IMR-90 (cell line): ENCODE measurements around the gene TEAD1. TPM values are rescaled to one million over a fixed set of nuclear protein-coding genes. Genes with fewer than 3 reads are reported as not detected.
A peak's percentile ranks its signal among the peaks of the same experiment; 100 is the strongest.

Source experiments
- ATAC-seq: fragments of 200-7000 bp; cut with Tn5 transposase; 2 replicates; pipeline ENCODE4 v1.9.1; 2020; ENCODE audit warnings: low read depth, mild to moderate bottlenecking, moderate library complexity
- BruUV-seq: library from RNA; stranded (reverse); fragments of 400-500 nt; replicated peaks from 2 replicates; lab custom pipeline; 2021; lab: Mats Ljungman, UMichigan
- CTCF ChIA-PET: fragments of 300-600 bp; formaldehyde crosslinking; extraction: SDS; loops from one replicate; lab custom pipeline; 2021; ENCODE audit warnings: antibody characterized with exemption; lab: Yijun Ruan, JAX
- POLR2A ChIA-PET: fragments of 300-600 bp; sonication (Branson Sonifier 250); formaldehyde crosslinking; loops from one replicate; lab custom pipeline; 2022; ENCODE audit warnings: antibody characterized with exemption; ENCODE audit not compliant: unreplicated experiment; lab: Charles Lee
- DNase-seq: peaks from one replicate; pipeline ENCODE4 v3.0.0; 2013
- H2AFZ ChIP-seq: replicated peaks from 2 replicates; pipeline ENCODE3; 2013; ENCODE audit warnings: low read length, mild to moderate bottlenecking; ENCODE audit not compliant: poor library complexity
- H2AK5ac ChIP-seq: 2 replicates; pipeline ENCODE4 v1.6.1; 2013; ENCODE audit warnings: low read depth, low read length, inconsistent platforms
- H2AK9ac ChIP-seq: replicated peaks from 2 replicates; pipeline ENCODE3; 2013; ENCODE audit warnings: mild to moderate bottlenecking, low read depth, low read length, moderate library complexity; ENCODE audit not compliant: poor library complexity
- H2BK120ac ChIP-seq: 2 replicates; pipeline ENCODE4 v1.6.1; 2013; ENCODE audit warnings: low read depth, low read length, inconsistent platforms
- H2BK15ac ChIP-seq: 3 replicates; pipeline ENCODE4 v1.6.1; 2013; ENCODE audit warnings: low read depth, low read length, inconsistent platforms
- H2BK20ac ChIP-seq: 2 replicates; pipeline ENCODE4 v1.6.1; 2013; ENCODE audit warnings: low read depth, mild to moderate bottlenecking, inconsistent platforms, low read length, moderate library complexity
- H2BK5ac ChIP-seq: 2 replicates; pipeline ENCODE4 v1.6.1; 2013; ENCODE audit warnings: mild to moderate bottlenecking, low read depth, low read length, inconsistent platforms; ENCODE audit not compliant: poor library complexity, severe bottlenecking
- H3K14ac ChIP-seq: replicated peaks from 2 replicates; pipeline ENCODE4 v1.6.1; 2013; ENCODE audit warnings: low read depth, low read length, inconsistent platforms
- H3K18ac ChIP-seq: 2 replicates; pipeline ENCODE4 v1.6.1; 2013; ENCODE audit warnings: low read depth, low read length, control low read depth
- H3K23ac ChIP-seq: 2 replicates; pipeline ENCODE4 v1.6.1; 2013; ENCODE audit warnings: low read depth, low read length, inconsistent platforms
- H3K27ac ChIP-seq: 2 replicates; pipeline ENCODE4 v1.5.1; 2013; ENCODE audit warnings: mild to moderate bottlenecking, control low read depth, low read length; ENCODE audit not compliant: insufficient read depth
- H3K27me3 ChIP-seq: 2 replicates; pipeline ENCODE4 v1.6.1; 2013; ENCODE audit warnings: low read length; ENCODE audit not compliant: control insufficient read depth, insufficient read depth
- H3K36me3 ChIP-seq: 2 replicates; pipeline ENCODE4 v1.6.1; 2013; ENCODE audit warnings: low read length, mixed read lengths; ENCODE audit not compliant: control insufficient read depth, insufficient read depth
- H3K4ac ChIP-seq: 2 replicates; pipeline ENCODE4 v1.6.1; 2013; ENCODE audit warnings: low read depth, low read length, inconsistent platforms
- H3K4me1 ChIP-seq: 2 replicates; pipeline ENCODE4 v1.6.1; 2013; ENCODE audit warnings: low read length, mixed read lengths; ENCODE audit not compliant: control insufficient read depth, insufficient read depth
- H3K4me2 ChIP-seq: 2 replicates; pipeline ENCODE4 v1.6.1; 2013; ENCODE audit warnings: low read depth, mild to moderate bottlenecking, control low read depth, low read length, moderate library complexity
- H3K4me3 ChIP-seq: 2 replicates; pipeline ENCODE4 v1.5.1; 2013; ENCODE audit warnings: low read depth, mild to moderate bottlenecking, control low read depth, low read length, moderate library complexity; ENCODE audit not compliant: insufficient read depth
- H3K56ac ChIP-seq: 2 replicates; pipeline ENCODE4 v1.6.1; 2013; ENCODE audit warnings: low read length, inconsistent platforms; ENCODE audit not compliant: insufficient read depth; ENCODE audit errors: extremely low read depth
- H3K79me1 ChIP-seq, 2 experiments: 2 replicates each; pipeline ENCODE4 v1.6.1; 2013; ENCODE audit warnings: low read length in 2 of 2, inconsistent platforms in 1 of 2, low read depth in 1 of 2
- H3K9ac ChIP-seq: 2 replicates; pipeline ENCODE4 v1.6.1; 2013; ENCODE audit warnings: low read depth, low read length, control low read depth
- H3K9me1 ChIP-seq: 2 replicates; pipeline ENCODE4 v1.6.1; 2013; ENCODE audit warnings: low read length, inconsistent platforms; ENCODE audit not compliant: insufficient read depth
- H3K9me3 ChIP-seq: 2 replicates; pipeline ENCODE4 v1.6.1; 2013; ENCODE audit warnings: low read length; ENCODE audit not compliant: control insufficient read depth, insufficient read depth
- H4K20me1 ChIP-seq: 2 replicates; pipeline ENCODE4 v1.6.1; 2013; ENCODE audit warnings: low read length, inconsistent platforms; ENCODE audit not compliant: insufficient read depth
- H4K5ac ChIP-seq: 2 replicates; pipeline ENCODE4 v1.6.1; 2013; ENCODE audit warnings: mild to moderate bottlenecking, low read depth, low read length, control low read depth
- H4K8ac ChIP-seq, 2 experiments: 2 replicates each; pipeline ENCODE4 v1.6.1; 2013; ENCODE audit warnings: low read depth in 2 of 2, low read length in 2 of 2, control low read depth in 1 of 2, inconsistent platforms in 1 of 2
- H4K91ac ChIP-seq: 2 replicates; pipeline ENCODE4 v1.6.1; 2013; ENCODE audit warnings: low read depth, low read length, inconsistent platforms; ENCODE audit not compliant: insufficient read depth
- RAD21 ChIP-seq: IDR thresholded peaks from 2 replicates; pipeline ENCODE4 v1.6.1; 2012; ENCODE audit warnings: low read length, improper control_type of control experiment
- WGBS, 2 experiments: methylation state at CpG; one replicate each; pipeline versions ENCODE4 v1.1.5 to v1.1.7; 2013; ENCODE audit warnings: missing lambda C conversion rate in 2 of 2; ENCODE audit not compliant: insufficient read length in 1 of 2; ENCODE audit errors: extremely low coverage in 2 of 2; 5-methylcytosine and 5-hydroxymethylcytosine counted together
- dilution Hi-C: fragments of 300-500 bp; cut with HindIII; formaldehyde crosslinking; loops from one replicate; pipeline ENCODE4 v1.14.3; 2018; ENCODE audit warnings: low sequenced_read_pairs; ENCODE audit not compliant: unreplicated experiment
- in situ Hi-C: fragments of 300-500 bp; cut with MboI; formaldehyde crosslinking; loops from 3 replicates; pipeline ENCODE4 v1.14.3; 2019; ENCODE audit warnings: low sequenced_read_pairs, inconsistent platforms, mixed read lengths
- intact Hi-C: fragments of 100-400 bp; cut with micrococcal nuclease; formaldehyde crosslinking; loops from 2 replicates; pipeline ENCODE4 v1.10.0; 2022
- polyA plus RNA-seq, 3 experiments: library from polyadenylated mRNA; depleted of rRNA; stranded (reverse); fragments of >200 nt; gene quantifications; 2 replicates each; pipeline ENCODE4 v1.2.3, GENCODE V29; 2012; ENCODE audit warnings: low replicate concordance in 1 of 3
- total RNA-seq: library from RNA; depleted of rRNA; stranded (reverse); fragments of >200 nt; gene quantifications from 2 replicates; pipeline ENCODE4 v1.2.3, GENCODE V29; 2012

TEAD1 gene
- total and polyA plus RNA-seq, 2 of the 4 experiments (the other 2 are of a cell fraction), result 51.8 to 69.2 TPM

DNA sequence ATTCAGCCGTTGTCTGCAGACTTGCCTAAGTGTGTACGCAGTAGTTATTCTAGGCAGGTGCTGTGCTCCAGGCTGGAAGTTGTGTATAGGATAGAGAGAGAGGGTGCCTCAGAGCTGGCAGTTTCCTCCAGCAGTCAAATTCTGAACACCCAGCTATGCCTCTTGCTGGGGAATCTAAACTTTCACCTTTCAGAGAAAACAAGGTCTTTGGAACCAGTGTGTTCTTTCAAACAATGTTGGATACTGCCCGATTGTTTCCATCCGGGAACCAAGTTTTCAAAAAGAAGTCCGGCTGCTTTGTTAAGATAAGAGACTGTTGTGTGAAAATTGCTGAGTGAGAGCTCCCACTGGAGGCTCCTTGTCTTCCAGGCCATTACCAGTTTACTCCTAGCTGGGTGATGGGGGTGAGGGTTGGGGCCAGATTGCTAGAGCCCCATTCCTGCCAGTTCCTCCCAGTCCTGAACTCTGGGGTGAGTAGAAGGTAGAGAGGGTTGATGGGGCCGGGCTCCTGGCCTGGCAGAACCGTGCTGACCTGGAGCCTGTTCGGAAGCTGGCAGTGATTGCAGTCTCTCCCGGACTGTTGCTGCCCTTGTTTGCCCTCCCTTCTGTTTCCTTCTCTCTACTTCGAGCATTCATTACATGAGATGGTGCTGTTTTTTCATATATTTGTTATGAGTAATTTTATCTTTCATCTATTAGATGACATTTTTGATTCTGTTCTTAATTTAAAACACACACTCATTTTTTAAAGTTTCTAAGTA, 150.2 kb downstream of the TEAD1 start:
- Histone ChIP-seq H3K36me3 (no peaks in the 10 kb centered on the region), H3K18ac (no peak overlapping the region), H4K20me1 (peaks cover 75% of the 10 kb centered on the region), H2BK20ac (no peak overlapping the region), H4K8ac (no peak overlapping the region), H2AK9ac (no peak overlapping the region), H3K14ac (no peak overlapping the region), H2AFZ (no peak overlapping the region), H4K91ac (no peak overlapping the region), H3K27me3 (no peaks in the 10 kb centered on the region), H2BK5ac (no peak overlapping the region), H3K4me1 (peaks cover 9% of the 10 kb centered on the region), H3K4me3 (no peak overlapping the region), H3K4me2 (no peak overlapping the region), H3K9me3 (no peaks in the 10 kb centered on the region), H3K9me1 (peaks cover 35% of the 10 kb centered on the region), H3K9ac (no peak overlapping the region), H4K5ac (no peak overlapping the region), H3K79me1 (peaks cover 30 to 85% of the 10 kb centered on the region in 2 experiments), H3K23ac (no peak overlapping the region), H2BK15ac (no peak overlapping the region), H3K4ac (no peak overlapping the region), H3K27ac (no peak overlapping the region), H2BK120ac (no peak overlapping the region), H2AK5ac (0 out of 2 replicates have a peak overlapping the region, but pooled peaks have one; percentile 11), H3K56ac (no peak overlapping the region)
- DNase-seq (no peak), ATAC-seq (no peak)
- POLR2A ChIA-PET, result no interaction called here
- no peak for TF ChIP-seq RAD21
- CTCF ChIA-PET, result interaction anchor here (0.6 kb wide), 1 partner anchor 1172 kb away, joined by 3 read pairs; no protein-coding TSS in a partner anchor
- 50% methylated on average over 2 of the region's 10 CpGs; no CpG with 5 or more reads in 1 of the 2 experiments for WGBS, 2 experiments
- intact Hi-C loops (no loop called here), dilution Hi-C loops (no loop called here), in situ Hi-C loops (no loop called here)
- no TSS peak for BruUV-seq
